MCF 10A (cell line): ENCODE results near the gene FANCC. TPM values are rescaled to one million over a fixed set of nuclear protein-coding genes. Genes with fewer than 3 reads are reported as not detected.
A peak's percentile ranks its signal among the peaks of the same experiment; 100 is the strongest.

Experiments used
- BruUV-seq: library from RNA; stranded (reverse); fragments of 400-500 nt; replicated peaks from 2 replicates; lab custom pipeline; 2021; lab: Mats Ljungman, UMichigan
- CTCF ChIA-PET: fragments of 300-600 bp; sonication (Branson Sonifier 250); formaldehyde crosslinking; extraction: SDS; loops from one replicate; lab custom pipeline; 2021; ENCODE audit warnings: antibody characterized with exemption, inconsistent platforms; lab: Yijun Ruan, JAX
- POLR2A ChIA-PET: fragments of 300-600, 350-650 bp; sonication (Branson Sonifier 250); formaldehyde crosslinking; extraction: SDS; loops from one replicate; lab custom pipeline; 2020; ENCODE audit warnings: antibody characterized with exemption, inconsistent platforms; lab: Yijun Ruan, JAX
- DNase-seq: peaks from one replicate; pipeline ENCODE4 v3.0.0-alpha.2; 2018; ENCODE audit not compliant: unreplicated experiment
- H3K27ac Mint-ChIP-seq: one replicate; pipeline ENCODE4 v1.8.0; 2022; ENCODE audit warnings: mild to moderate bottlenecking, low read depth, mixed read lengths; ENCODE audit not compliant: unreplicated experiment
- H3K27me3 Mint-ChIP-seq: one replicate; pipeline ENCODE4 v1.8.0; 2022; ENCODE audit warnings: mixed read lengths; ENCODE audit not compliant: insufficient read depth, unreplicated experiment
- H3K36me3 Mint-ChIP-seq: one replicate; pipeline ENCODE4 v1.8.0; 2022; ENCODE audit warnings: mild to moderate bottlenecking, moderate library complexity, mixed read lengths; ENCODE audit not compliant: insufficient read depth, unreplicated experiment
- H3K4me1 Mint-ChIP-seq: one replicate; pipeline ENCODE4 v1.8.0; 2022; ENCODE audit warnings: mixed read lengths; ENCODE audit not compliant: insufficient read depth, unreplicated experiment
- H3K4me3 Mint-ChIP-seq: one replicate; pipeline ENCODE4 v1.8.0; 2022; ENCODE audit warnings: mild to moderate bottlenecking, moderate library complexity, mixed read lengths; ENCODE audit not compliant: unreplicated experiment
- H3K9me3 Mint-ChIP-seq: one replicate; pipeline ENCODE4 v1.8.0; 2022; ENCODE audit warnings: mixed read lengths; ENCODE audit not compliant: unreplicated experiment
- intact Hi-C: fragments of 100-400 bp; cut with micrococcal nuclease; formaldehyde crosslinking; loops from 2 replicates; pipeline ENCODE4 v1.14.1; 2022
- total RNA-seq: library from RNA; stranded (reverse); gene quantifications from 2 replicates; pipeline ENCODE4 v1.2.3, GENCODE V29; 2022
- TF ChIP-seq, protein P1 (sequence below): fragments of 200-600 bp; IDR thresholded peaks from one replicate; pipeline ENCODE4 v1.8.0; 2022; ENCODE audit warnings: antibody characterized with exemption, mild to moderate bottlenecking; ENCODE audit not compliant: unreplicated experiment

Gene FANCC
- total RNA-seq, 1 experiment from 2014 or later = 12.1 TPM

DNA sequence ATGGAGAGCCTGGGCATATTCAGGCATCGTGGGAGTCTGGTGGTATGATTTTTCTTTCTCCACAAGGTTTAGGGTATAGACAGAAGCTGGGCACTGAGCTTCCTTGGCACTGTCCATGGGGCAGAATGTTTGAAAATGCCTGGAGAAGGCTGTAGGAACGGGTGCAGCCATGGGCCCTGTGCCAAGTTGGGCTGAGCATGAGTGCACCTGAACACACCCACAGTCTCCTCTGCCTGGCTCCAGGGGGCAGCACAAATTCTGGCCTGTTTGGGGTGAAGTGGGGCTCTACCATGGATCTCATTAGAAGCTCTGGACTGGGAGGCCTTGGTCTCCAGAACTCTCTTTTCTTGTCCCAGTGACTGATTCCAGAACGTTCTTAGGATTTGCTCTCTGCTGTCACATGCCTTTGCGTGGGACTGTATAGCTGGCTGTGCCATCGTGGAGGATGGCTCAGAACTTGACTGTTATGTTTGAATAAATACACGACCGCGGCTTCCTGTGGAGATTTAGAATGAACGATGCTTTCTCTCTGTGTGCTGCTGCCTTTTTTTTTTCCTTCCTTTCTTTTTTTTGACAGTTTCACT is 229.8 kb downstream of the FANCC start:
- Mint-ChIP-seq H3K27me3 (no peaks in the 10 kb centered on the region), H3K9me3 (no peaks in the 10 kb centered on the region), H3K27ac (peak overlapping the region; percentile 39), H3K4me1 (peaks cover 19% of the 10 kb centered on the region), H3K4me3 (no peak overlapping the region), H3K36me3 (peaks cover 95% of the 10 kb centered on the region)
- DNase-seq = peak; percentile 60
- POLR2A ChIA-PET = no interaction called here
- intact Hi-C loops = no loop called here
- CTCF ChIA-PET = interaction anchor here (0.6 to 3.4 kb wide), 3 partner anchors 16 to 361 kb away, joined by 3 to 14 read pairs (median 4); partner anchors contain the start of gene AOPEP
- no TSS peak for BruUV-seq
- TF ChIP-seq, protein P1, sequence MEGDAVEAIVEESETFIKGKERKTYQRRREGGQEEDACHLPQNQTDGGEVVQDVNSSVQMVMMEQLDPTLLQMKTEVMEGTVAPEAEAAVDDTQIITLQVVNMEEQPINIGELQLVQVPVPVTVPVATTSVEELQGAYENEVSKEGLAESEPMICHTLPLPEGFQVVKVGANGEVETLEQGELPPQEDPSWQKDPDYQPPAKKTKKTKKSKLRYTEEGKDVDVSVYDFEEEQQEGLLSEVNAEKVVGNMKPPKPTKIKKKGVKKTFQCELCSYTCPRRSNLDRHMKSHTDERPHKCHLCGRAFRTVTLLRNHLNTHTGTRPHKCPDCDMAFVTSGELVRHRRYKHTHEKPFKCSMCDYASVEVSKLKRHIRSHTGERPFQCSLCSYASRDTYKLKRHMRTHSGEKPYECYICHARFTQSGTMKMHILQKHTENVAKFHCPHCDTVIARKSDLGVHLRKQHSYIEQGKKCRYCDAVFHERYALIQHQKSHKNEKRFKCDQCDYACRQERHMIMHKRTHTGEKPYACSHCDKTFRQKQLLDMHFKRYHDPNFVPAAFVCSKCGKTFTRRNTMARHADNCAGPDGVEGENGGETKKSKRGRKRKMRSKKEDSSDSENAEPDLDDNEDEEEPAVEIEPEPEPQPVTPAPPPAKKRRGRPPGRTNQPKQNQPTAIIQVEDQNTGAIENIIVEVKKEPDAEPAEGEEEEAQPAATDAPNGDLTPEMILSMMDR = no peak

GRCh38 chr9:95086564-95086955 is 230.9 kb downstream of the FANCC start:
- peaks cover 95% of the 10 kb centered on the region for H3K36me3 Mint-ChIP-seq
- intact Hi-C loops = no loop called here
- CTCF ChIA-PET = interaction anchor here (0.6 to 3.4 kb wide), 3 partner anchors 45 to 333 kb away, joined by 5 to 14 read pairs (median 5); no protein-coding TSS in a partner anchor

GRCh38 chr9:95085861-95086563 is 231.5 kb downstream of the FANCC start:
- no peak for DNase-seq
- intact Hi-C loops = no loop called here
- POLR2A ChIA-PET = interaction anchor here (1.0 kb wide), 1 partner anchor 9 kb away, joined by 3 read pairs; no protein-coding TSS in a partner anchor
- no peak overlapping the region for H3K4me3 Mint-ChIP-seq
- TF ChIP-seq, protein P1 = no peak
- BruUV-seq = no TSS peak
- no peak overlapping the region for H3K27ac Mint-ChIP-seq
- CTCF ChIA-PET = interaction anchor here (0.9 kb wide), 1 partner anchor 14 kb away, joined by 3 read pairs; no protein-coding TSS in a partner anchor
- no peaks in the 10 kb centered on the region for H3K9me3 Mint-ChIP-seq
- H3K27me3 Mint-ChIP-seq = no peaks in the 10 kb centered on the region
- peaks cover 97% of the 10 kb centered on the region for H3K36me3 Mint-ChIP-seq
- peaks cover 5% of the 10 kb centered on the region for H3K4me1 Mint-ChIP-seq

More at GRCh38 chr9:95086564-95086955, 230.9 kb downstream of the FANCC start:
- BruUV-seq = no TSS peak
- no peak for DNase-seq
- no peak overlapping the region for H3K4me3 Mint-ChIP-seq
- POLR2A ChIA-PET = interaction anchor here (1.0 kb wide), 1 partner anchor 9 kb away, joined by 3 read pairs; no protein-coding TSS in a partner anchor
- H3K4me1 Mint-ChIP-seq = peaks cover 8% of the 10 kb centered on the region
- H3K27ac Mint-ChIP-seq = no peak overlapping the region
- H3K9me3 Mint-ChIP-seq = no peaks in the 10 kb centered on the region
- H3K27me3 Mint-ChIP-seq = no peaks in the 10 kb centered on the region
- TF ChIP-seq, protein P1 = no peak
